K562 (cell line): ENCODE data around the gene NKX6-2. TPM values are rescaled to one million over a fixed set of nuclear protein-coding genes. Genes with fewer than 3 reads are reported as not detected.

Source experiments
- ATAC-seq: fragments of 200-7000 bp; cut with Tn5 transposase; 3 replicates; pipeline ENCODE4 v1.9.1; 2020; ENCODE audit warnings: moderate library complexity
- BruUV-seq: library from RNA; stranded (reverse); fragments of 400-500 nt; replicated peaks from 2 replicates; lab custom pipeline; 2021; lab: Mats Ljungman, UMichigan
- CTCF ChIA-PET: fragments of 300-600 bp; formaldehyde crosslinking; extraction: SDS; loops from one replicate; lab custom pipeline; 2021; ENCODE audit warnings: low intra/inter-chr PET ratio; lab: Yijun Ruan, JAX
- POLR2A ChIA-PET: fragments of 300-600, 350-650 bp; sonication (Branson Sonifier 250); formaldehyde crosslinking; extraction: SDS; loops from one replicate; lab custom pipeline; 2021; ENCODE audit warnings: antibody characterized with exemption, inconsistent platforms; lab: Yijun Ruan, JAX
- DNase-seq, 4 experiments: peaks; one replicate each; pipeline versions ENCODE4 v3.0.0 to v3.0.0-alpha.2; 2011 to 2018; ENCODE audit warnings: low spot score in 3 of 4, mixed read lengths in 3 of 4; ENCODE audit errors: extremely low read depth in 1 of 4
- FAIRE-seq: peaks from 2 replicates; lab custom pipeline; 2011; peaks lifted over from hg19 to GRCh38; lab: Jason Lieb, UNC
- H2AFZ ChIP-seq: 2 replicates; pipeline ENCODE4 v1.6.0; 2011; ENCODE audit warnings: low read depth, low read length, control low read depth, inconsistent platforms
- H3K27ac ChIP-seq: fragments of 200-600 bp; 3 replicates; pipeline ENCODE4 v1.8.0; 2011; ENCODE audit warnings: low read depth, mild to moderate bottlenecking, control low read depth, inconsistent platforms, low read length, moderate library complexity, mixed read lengths; ENCODE audit errors: extremely low read depth
- H3K27me3 ChIP-seq, 2 experiments: fragments of 300-600 bp in 1 of 2; 2 replicates in 1 of 2; 3 replicates in 1 of 2; pipeline versions ENCODE4 v1.6.0 to v1.8.0; 2011; ENCODE audit warnings: inconsistent platforms in 2 of 2, low read length in 2 of 2, mild to moderate bottlenecking in 1 of 2, mixed read lengths in 1 of 2, moderate library complexity in 1 of 2; ENCODE audit not compliant: control insufficient read depth in 2 of 2, insufficient read depth in 2 of 2
- H3K36me3 ChIP-seq: fragments of 300-600 bp; 3 replicates; pipeline ENCODE4 v1.8.0; 2011; ENCODE audit warnings: mild to moderate bottlenecking, low read length, inconsistent platforms; ENCODE audit not compliant: control insufficient read depth, insufficient read depth
- H3K4me1 ChIP-seq, 2 experiments: fragments of 200-600 bp in 1 of 2; replicated peaks in 1 of 2; 2 replicates in 1 of 2; 3 replicates in 1 of 2; pipeline versions ENCODE4 v1.5.1 to v1.8.0; 2011; ENCODE audit warnings: inconsistent platforms in 2 of 2, low read length in 2 of 2, mild to moderate bottlenecking in 1 of 2, mixed read lengths in 1 of 2, moderate library complexity in 1 of 2; ENCODE audit not compliant: control insufficient read depth in 2 of 2, insufficient read depth in 2 of 2
- H3K4me2 ChIP-seq: 2 replicates; pipeline ENCODE4 v1.6.1; 2011; ENCODE audit warnings: low read length, control low read depth, inconsistent platforms, mixed read lengths; ENCODE audit not compliant: insufficient read depth
- H3K4me3 ChIP-seq: fragments of 200-600 bp; sonication (generic), shearing (Covaris generic); 2 replicates; pipeline ENCODE4 v1.5.1; 2016; ENCODE audit warnings: control low read depth, inconsistent platforms
- H3K79me2 ChIP-seq: fragments of 200-600 bp; 3 replicates; pipeline ENCODE4 v1.8.0; 2011; ENCODE audit warnings: low read length, inconsistent platforms; ENCODE audit not compliant: control insufficient read depth, insufficient read depth
- H3K9ac ChIP-seq, 2 experiments: 2 replicates each; pipeline versions ENCODE4 v1.6.0 to v1.6.1; 2011; ENCODE audit warnings: low read depth in 2 of 2, low read length in 2 of 2, control low read depth in 1 of 2, inconsistent platforms in 1 of 2, mild to moderate bottlenecking in 1 of 2, mixed read lengths in 1 of 2; ENCODE audit not compliant: insufficient read depth in 1 of 2
- H3K9me1 ChIP-seq: one replicate; pipeline ENCODE4 v1.6.0; 2011; ENCODE audit warnings: inconsistent platforms, mild to moderate bottlenecking, low read length, moderate library complexity; ENCODE audit not compliant: control insufficient read depth, insufficient read depth
- H3K9me3 ChIP-seq: replicated peaks from 2 replicates; pipeline ENCODE4 v1.5.1; 2011; ENCODE audit warnings: low read depth, low read length, inconsistent platforms; ENCODE audit not compliant: control insufficient read depth, insufficient read depth
- H4K20me1 ChIP-seq: replicated peaks from 2 replicates; pipeline ENCODE4 v1.6.1; 2011; ENCODE audit warnings: low read length, inconsistent platforms, mixed read lengths; ENCODE audit not compliant: control insufficient read depth, insufficient read depth
- GTF2E2 ChIP-seq: fragments of 200-800 bp; sonication (Bioruptor generic); IDR thresholded peaks from 2 replicates; pipeline ENCODE4 v1.6.1; 2016; ENCODE audit warnings: missing genetic modification characterization, missing compliant biosample characterization
- HNRNPK ChIP-seq: fragments of 200-400 bp; formaldehyde crosslinking; IDR thresholded peaks from one replicate; pipeline ENCODE4 v1.6.1; 2018; ENCODE audit warnings: mild to moderate bottlenecking, low read depth, low read length; ENCODE audit not compliant: poor library complexity, severe bottlenecking
- KLF10 ChIP-seq: fragments of 250-450 bp; sonication (Bioruptor Pico); IDR thresholded peaks from 2 replicates; pipeline ENCODE4 v1.6.1; 2021; ENCODE audit warnings: matching md5 sums
- MEF2A ChIP-seq: IDR thresholded peaks from 2 replicates; pipeline ENCODE4 v1.6.1; 2011; ENCODE audit warnings: low read depth, mild to moderate bottlenecking, low read length, moderate library complexity; ENCODE audit not compliant: control insufficient read depth
- MEIS2 ChIP-seq: fragments of 450-650 bp; IDR thresholded peaks from 2 replicates; pipeline ENCODE4 v1.6.1; 2014; ENCODE audit warnings: mild to moderate bottlenecking; ENCODE audit not compliant: partially characterized antibody
- NBN ChIP-seq: fragments of 450-650 bp; IDR thresholded peaks from 2 replicates; pipeline ENCODE4 v1.6.1; 2016; ENCODE audit warnings: low read depth, mild to moderate bottlenecking
- NCOA4 ChIP-seq: fragments of 450-650 bp; IDR thresholded peaks from 2 replicates; pipeline ENCODE4 v1.6.1; 2018; ENCODE audit warnings: mild to moderate bottlenecking; ENCODE audit not compliant: partially characterized antibody
- NFIX ChIP-seq: fragments of 250-450 bp; sonication (Bioruptor Pico); IDR thresholded peaks from 2 replicates; pipeline ENCODE4 v1.4.0; 2020; ENCODE audit warnings: low read depth, mild to moderate bottlenecking, moderate library complexity
- NRF1 ChIP-seq, 2 experiments: fragments of 450-650 bp; IDR thresholded peaks in 1 of 2; conservative IDR thresholded peaks in 1 of 2; 2 replicates each; pipeline ENCODE4 v1.6.1; 2014; ENCODE audit warnings: mild to moderate bottlenecking in 2 of 2
- RBM14 ChIP-seq: fragments of 200-400 bp; formaldehyde crosslinking; IDR thresholded peaks from 2 replicates; pipeline ENCODE4 v1.6.1; 2018; ENCODE audit warnings: low read depth, mild to moderate bottlenecking, low read length, moderate library complexity, borderline replicate concordance; ENCODE audit not compliant: insufficient read depth
- SMARCA5 ChIP-seq: fragments of 450-650 bp; IDR thresholded peaks from 2 replicates; pipeline ENCODE4 v1.6.1; 2016
- YBX1 ChIP-seq: fragments of 450-650 bp; IDR thresholded peaks from 2 replicates; pipeline ENCODE4 v1.7.1; 2016; ENCODE audit warnings: mild to moderate bottlenecking
- ZNF311 ChIP-seq: fragments of 250-450 bp; sonication (Bioruptor Pico); IDR thresholded peaks from 2 replicates; pipeline ENCODE4 v1.4.0; 2020; ENCODE audit warnings: mild to moderate bottlenecking, moderate library complexity
- WGBS: fragments of 100-300 bp; shearing (Covaris generic); methylation state at CpG from one replicate; pipeline ENCODE4 v1.1.6; 2016; ENCODE audit warnings: low coverage, mixed read lengths; ENCODE audit not compliant: insufficient coverage; ENCODE audit errors: missing lambda C conversion rate; 5-methylcytosine and 5-hydroxymethylcytosine counted together
- in situ Hi-C: fragments of 300-500 bp; cut with MboI; formaldehyde crosslinking; loops from 4 replicates; pipeline ENCODE4 v1.15.0; 2018; ENCODE audit warnings: inconsistent platforms, mixed read lengths
- intact Hi-C: fragments of 100-400 bp; cut with micrococcal nuclease; formaldehyde crosslinking; loops from 2 replicates; pipeline ENCODE4 v1.14.2; 2022
- polyA plus RNA-seq, 8 experiments: library from polyadenylated mRNA; depleted of rRNA in 4 of 8; stranded (reverse) in 5 of 8; unstranded in 3 of 8; fragments of >200 nt; fragmentation: Nextera tagmentation in 2 of 8; fragmentation: Illumina TruSeq in 1 of 8; extraction: Ambion mirVana in 2 of 8; extraction: Trizol in 1 of 8; gene quantifications; 2 replicates each; pipeline versions ENCODE4 v1.2.1 to v1.2.3, GENCODE V29; 2011 to 2014; ENCODE audit warnings: inconsistent platforms in 1 of 8, missing spikeins in 1 of 8
- total RNA-seq, 7 experiments: library from RNA; depleted of rRNA in 6 of 7; stranded (reverse); fragments of >200 nt in 6 of 7; fragmentation: Illumina TruSeq in 2 of 7; extraction: Trizol in 2 of 7; gene quantifications; 2 replicates each; pipeline versions ENCODE4 v1.2.1 to v1.2.3, GENCODE V29; 2011 to 2021; ENCODE audit warnings: low replicate concordance in 1 of 7
- TF ChIP-seq, protein P1 (sequence below): sonication (generic); formaldehyde crosslinking; IDR thresholded peaks from 2 replicates; pipeline ENCODE4 v1.8.1; 2022; ENCODE audit warnings: missing genetic modification reagents

Gene NKX6-2
- total and polyA plus RNA-seq, 9 of the 15 experiments (the other 6 are each of a cell fraction or from before 2014, with no cell fraction given): 1.0 to 1.6 TPM; not detected in 7

DNA sequence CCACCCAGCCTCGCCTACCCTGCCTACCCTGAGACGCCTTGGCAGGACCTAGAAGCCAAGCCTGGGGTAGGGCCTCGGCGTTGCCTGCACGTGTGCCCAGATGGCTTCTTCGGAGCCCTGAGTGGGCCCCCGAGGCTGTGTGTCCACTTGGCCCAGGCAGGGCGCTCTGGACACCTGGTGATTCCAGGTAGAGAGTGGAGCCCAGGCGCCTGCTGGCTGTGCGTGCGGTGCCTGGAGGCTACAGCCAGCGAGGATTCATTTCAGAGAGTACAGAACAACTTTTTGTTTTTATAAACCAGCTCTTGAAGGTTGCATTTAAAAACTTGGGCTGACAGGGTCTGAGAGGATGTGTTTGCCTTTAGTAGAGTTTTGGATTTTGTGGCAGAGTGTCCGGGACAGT, 40.0 kb downstream of the NKX6-2 start:
- Histone ChIP-seq H3K27ac (no peak overlapping the region), H3K4me2 (no peak overlapping the region), H3K4me3 (no peak overlapping the region), H3K9me1 (no peaks in the 10 kb centered on the region), H3K79me2 (no peaks in the 10 kb centered on the region), H4K20me1 (no peaks in the 10 kb centered on the region), H3K4me1 (peaks cover 0 to 5% of the 10 kb centered on the region in 2 experiments; a peak in 2 of 5 replicates), H3K9ac (no peak overlapping the region), H3K27me3 (no peaks in the 10 kb centered on the region), H3K36me3 (no peaks in the 10 kb centered on the region), H3K9me3 (no peaks in the 10 kb centered on the region), H2AFZ (no peak overlapping the region)
- in situ Hi-C loops (no loop called here), intact Hi-C loops (no loop called here)
- no peak for FAIRE-seq
- no peak for TF ChIP-seq NRF1 (conservative IDR thresholded peaks at IDR 0.05 in 1 of 2, IDR thresholded peaks at IDR 0.05 in 1 of 2)
- no peak for TF ChIP-seq YBX1
- no peak for TF ChIP-seq RBM14
- TF ChIP-seq, protein P1, sequence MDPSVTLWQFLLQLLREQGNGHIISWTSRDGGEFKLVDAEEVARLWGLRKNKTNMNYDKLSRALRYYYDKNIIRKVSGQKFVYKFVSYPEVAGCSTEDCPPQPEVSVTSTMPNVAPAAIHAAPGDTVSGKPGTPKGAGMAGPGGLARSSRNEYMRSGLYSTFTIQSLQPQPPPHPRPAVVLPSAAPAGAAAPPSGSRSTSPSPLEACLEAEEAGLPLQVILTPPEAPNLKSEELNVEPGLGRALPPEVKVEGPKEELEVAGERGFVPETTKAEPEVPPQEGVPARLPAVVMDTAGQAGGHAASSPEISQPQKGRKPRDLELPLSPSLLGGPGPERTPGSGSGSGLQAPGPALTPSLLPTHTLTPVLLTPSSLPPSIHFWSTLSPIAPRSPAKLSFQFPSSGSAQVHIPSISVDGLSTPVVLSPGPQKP (CRISPR knock-in tag): no peak
- TF ChIP-seq KLF10 (CRISPR knock-in tag): no peak
- TF ChIP-seq GTF2E2: no peak
- TF ChIP-seq MEIS2: no peak
- TF ChIP-seq ZNF311: no peak
- no peak for TF ChIP-seq NCOA4
- no peak for TF ChIP-seq HNRNPK
- TF ChIP-seq NBN: no peak
- no peak for TF ChIP-seq SMARCA5
- no peak for TF ChIP-seq MEF2A
- no peak for TF ChIP-seq NFIX (CRISPR knock-in tag)
- no peak for DNase-seq
- ATAC-seq: no peak
- no TSS peak for BruUV-seq
- ChIA-PET CTCF (no interaction called here), POLR2A (no interaction called here)
- 50% methylated on average over 12 of the region's 13 CpGs for WGBS
